CD4-positive, alpha-beta T cell treated with Interleukin-6 at 100 ng/mL for 8 hours (primary cell): ENCODE measurements around the gene SPTLC2.

ENCODE experiments used
- DNase-seq: peaks from one replicate; pipeline ENCODE4 v3.0.0-alpha.2; 2020; ENCODE audit warnings: mixed read lengths, low spot score

SPTLC2 gene

GRCh38 chr14:77467801-77468200 lies 148.6 kb downstream of the SPTLC2 start:
- DNase-seq = no peak

- DNase-seq = peak; percentile 34
These were observed 157.2 kb downstream of the SPTLC2 start for GRCh38 chr14:77459072-77459723.

- DNase-seq = no peak
These were observed 158.0 kb downstream of the SPTLC2 start for GRCh38 chr14:77458249-77458950.

- peak; percentile 95 for DNase-seq
These were observed 158.8 kb downstream of the SPTLC2 start, which contains the start of the genes AHSA1 and VIPAS39 for GRCh38 chr14:77457522-77458248. Gene AHSA1, plus strand, starts transcription at chr14:77458093. Its CDS starts 97 bp downstream, at chr14:77458190. Gene VIPAS39, minus strand, starts transcription at chr14:77457601. Its CDS starts 3,499 bp downstream, at chr14:77454102.

- DNase-seq = no peak
These were observed 159.3 kb downstream of the SPTLC2 start for GRCh38 chr14:77457115-77457521.
